ENCODE data around the gene DRICH1. TPM values are rescaled to one million over a fixed set of nuclear protein-coding genes. Genes with fewer than 3 reads are reported as not detected.
"Not testable (repeated sequence)": the region's sequence is repeated elsewhere in the genome, so short reads cannot be mapped to it uniquely, and the experiment has no call there.

The DRICH1 gene
- total and polyA plus RNA-seq, 11 donors, result 0.11 to 0.45 (median 0.32) TPM; not detected in 8

GRCh38 chr22:23598805-23599518 is 33.2 kb downstream of the DRICH1 start:
- H3K4me1 ChIP-seq, result no peaks in the 10 kb centered on the region
- no peak for DNase-seq
- H3K27ac ChIP-seq, result no peak overlapping the region
- H3K4me3 ChIP-seq, result no peak overlapping the region
- no peaks in the 10 kb centered on the region for H3K9me3 ChIP-seq
- peaks cover 0 to 6% (median 0%) of the 10 kb centered on the region in 9 donors for H3K27me3 ChIP-seq
- H3K36me3 ChIP-seq, result no peaks in the 10 kb centered on the region
- TF ChIP-seq CTCF (IDR thresholded peaks at IDR 0.05) (no peak), POLR2A (IDR thresholded peaks at IDR 0.05) (no peak)
- peak in 1 of 4 donors; percentile 18 for ATAC-seq
- 86 to 96% (median 92%) methylated on average over 4 to 9 of the region's 9 CpGs for WGBS, 4 donors
- intact Hi-C loops (cut with DNase I), result loop anchor here in 1 of 10 donors (10.0 kb wide), 1 partner anchor 1836 kb away; no protein-coding TSS in a partner anchor

GRCh38 chr22:23597576-23598268 is 34.4 kb downstream of the DRICH1 start:
- H3K36me3 ChIP-seq, H3K27ac ChIP-seq, H3K27me3 ChIP-seq, H3K4me1 ChIP-seq, DNase-seq, H3K9me3 ChIP-seq, H3K4me3 ChIP-seq: not testable (repeated sequence)
- intact Hi-C loops (cut with DNase I), result loop anchor here in 1 of 10 donors (10.0 kb wide), 1 partner anchor 1837 kb away; no protein-coding TSS in a partner anchor
- peak in 1 of 4 donors; percentile 35 for ATAC-seq
- WGBS, 4 donors, result 68 to 91% (median 72%) methylated on average over 1 to 6 of the region's 7 CpGs

- not testable (repeated sequence) for H3K27me3 ChIP-seq, ATAC-seq, H3K4me3 ChIP-seq, H3K4me1 ChIP-seq, H3K36me3 ChIP-seq, DNase-seq, H3K27ac ChIP-seq, H3K9me3 ChIP-seq
- intact Hi-C loops (cut with DNase I), result loop anchor here in 1 of 10 donors (10.0 kb wide), 1 partner anchor 1839 kb away; no protein-coding TSS in a partner anchor
- WGBS, 4 donors, result 44 to 46% (median 45%) methylated on average over 6 of the region's 6 CpGs
These were observed 36.2 kb downstream of the DRICH1 start for GRCh38 chr22:23595904-23596303.

GRCh38 chr22:23591846-23592245 is 40.3 kb downstream of the DRICH1 start:
- Histone ChIP-seq H3K36me3 (no peaks in the 10 kb centered on the region), H3K4me1 (no peaks in the 10 kb centered on the region), H3K27me3 (no peaks in the 10 kb centered on the region), H3K27ac (no peak overlapping the region), H3K9me3 (peaks cover 0 to 9% (median 0%) of the 10 kb centered on the region in 12 donors), H3K4me3 (no peak overlapping the region)
- ATAC-seq, result no peak
- 82 to 94% (median 87%) methylated on average over 7 of the region's 7 CpGs for WGBS, 4 donors
- peak in 1 of 5 donors; percentile 39 for DNase-seq
- TF ChIP-seq CTCF (IDR thresholded peaks at IDR 0.05) (no peak), POLR2A (IDR thresholded peaks at IDR 0.05) (no peak)
- intact Hi-C loops (cut with DNase I), result loop anchor here in 4 of 10 donors (2.0 to 10.0 kb wide), 4 partner anchors 49 to 1843 kb away; no protein-coding TSS in a partner anchor

- ATAC-seq, result peak; percentile 47 to 70 (median 68)
- intact Hi-C loops (cut with DNase I), result loop anchor here in 4 of 10 donors (2.0 to 10.0 kb wide), 4 partner anchors 48 to 1844 kb away; no protein-coding TSS in a partner anchor
These were observed 40.8 kb downstream of the DRICH1 start for GRCh38 chr22:23591201-23591791.

More at GRCh38 chr22:23591201-23591791, 40.8 kb downstream of the DRICH1 start:
- H3K4me3 ChIP-seq, result no peak overlapping the region
- no peak overlapping the region for H3K27ac ChIP-seq
- 56 to 63% (median 59%) methylated on average over 11 of the region's 11 CpGs for WGBS, 4 donors
- TF ChIP-seq POLR2A (IDR thresholded peaks at IDR 0.05) (no peak), CTCF (IDR thresholded peaks at IDR 0.05) (peak; percentile 58 to 83 (median 73))
- H3K4me1 ChIP-seq, result no peaks in the 10 kb centered on the region
- no peaks in the 10 kb centered on the region for H3K36me3 ChIP-seq
- DNase-seq, result peak; percentile 24 to 73 (median 49)
- no peaks in the 10 kb centered on the region for H3K27me3 ChIP-seq
- H3K9me3 ChIP-seq, result peaks cover 0 to 9% (median 0%) of the 10 kb centered on the region in 12 donors

Measured in heart left ventricle (tissue), 16 donors.